HG02610 (cell line): ENCODE results near the gene KRTAP19-1.
"Not testable (repeated sequence)": the region's sequence is repeated elsewhere in the genome, so short reads cannot be mapped to it uniquely, and the experiment has no call there.

Source experiments
- ATAC-seq: cut with Tn5 transposase; IDR thresholded peaks from one replicate; pipeline ENCODE4 v1.9.1; 2021; ENCODE audit warnings: mild to moderate bottlenecking, moderate library complexity; ENCODE audit not compliant: unreplicated experiment

The KRTAP19-1 gene

DNA sequence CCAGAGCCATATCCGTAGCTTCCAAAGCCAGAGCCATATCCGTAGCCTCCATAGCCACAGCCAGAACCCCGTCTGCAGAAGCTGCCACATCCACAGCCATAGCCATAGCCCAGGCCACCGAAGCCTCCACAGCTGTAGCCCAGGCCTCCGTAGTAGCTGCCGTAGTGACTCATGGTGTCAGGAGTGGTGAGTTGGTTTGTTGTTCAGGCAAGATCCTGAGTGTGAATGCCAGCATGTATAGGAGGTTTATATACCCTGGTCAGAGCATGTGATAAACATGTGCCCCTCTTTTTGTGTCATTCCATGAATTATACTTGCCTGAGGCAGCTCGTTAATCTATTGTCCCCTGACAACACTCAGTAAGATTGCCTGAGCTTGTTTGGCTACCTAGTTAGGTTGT, at the start of gene KRTAP19-1:
TSS of gene KRTAP19-1 (minus strand) at position 223 of the 400 bp plus-strand sequence. CDS start at position 173, 50 bp downstream.
- ATAC-seq = no peak

DNA sequence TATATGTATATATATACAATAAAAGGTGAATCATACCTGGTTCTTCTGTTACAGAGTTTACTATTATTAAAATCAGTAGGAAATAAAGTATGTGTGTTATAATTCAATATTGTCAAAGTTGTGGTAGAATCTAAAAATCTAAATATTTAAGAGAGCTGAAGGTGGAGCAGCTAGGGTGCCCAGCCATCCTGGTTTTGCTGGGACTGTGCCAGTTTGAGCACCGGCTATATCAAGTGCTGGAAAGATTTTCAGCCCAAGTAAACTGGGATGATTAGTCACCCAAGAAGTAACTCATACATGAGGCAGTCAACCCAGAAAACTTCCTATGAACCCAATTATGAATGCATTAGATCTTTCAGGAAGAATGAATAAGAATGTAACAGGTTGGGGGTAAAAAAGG, 38.7 kb upstream of the KRTAP19-1 start:
- ATAC-seq = no peak

DNA sequence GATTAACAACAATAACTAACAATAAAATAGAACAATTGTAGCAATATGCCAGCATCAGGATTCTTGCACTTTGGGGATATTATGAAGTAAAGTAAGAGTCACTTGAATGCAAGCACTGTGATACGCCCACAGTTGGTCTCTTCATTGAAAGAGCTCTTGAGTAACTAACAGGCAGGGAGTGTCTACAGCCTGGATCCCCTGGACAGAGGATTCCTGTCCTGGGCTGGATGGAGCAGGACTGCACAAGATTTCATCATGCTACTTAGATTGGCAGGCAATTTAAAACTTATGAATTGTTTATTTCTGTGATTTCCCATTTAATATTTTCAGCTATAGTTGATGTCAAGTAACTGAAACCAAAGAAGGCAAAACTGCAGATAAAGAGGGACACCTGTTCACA, 35.5 kb upstream of the KRTAP19-1 start:
- ATAC-seq = no peak

DNA sequence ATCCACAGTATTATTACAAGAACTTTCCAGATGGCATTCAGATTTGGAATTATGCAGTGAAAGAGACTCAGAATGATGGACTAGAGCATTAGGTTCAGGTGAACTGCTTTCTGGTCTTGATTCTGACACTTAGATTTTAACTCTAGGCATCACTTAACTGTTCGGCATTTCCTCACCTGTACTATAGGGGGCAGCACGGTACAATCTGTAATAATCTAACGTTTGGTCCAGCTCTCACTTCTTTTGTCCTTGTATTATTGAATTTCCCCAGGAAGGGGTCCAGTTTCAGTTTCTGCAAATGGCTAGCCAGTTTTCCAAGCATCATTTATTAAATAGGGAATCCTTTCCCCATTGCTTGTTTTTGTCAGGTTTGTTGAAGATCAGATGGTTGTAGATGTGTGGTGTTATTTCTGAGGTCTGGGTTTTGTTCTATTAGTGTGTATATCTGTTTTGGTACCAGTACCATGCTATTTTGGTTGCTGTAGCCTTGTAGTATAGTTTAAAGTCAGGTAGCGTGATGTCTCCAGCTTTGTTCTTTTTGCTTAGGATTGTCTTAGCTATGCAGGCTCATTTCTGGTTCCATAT, 25.5 kb upstream of the KRTAP19-1 start:
- not testable (repeated sequence) for ATAC-seq

DNA sequence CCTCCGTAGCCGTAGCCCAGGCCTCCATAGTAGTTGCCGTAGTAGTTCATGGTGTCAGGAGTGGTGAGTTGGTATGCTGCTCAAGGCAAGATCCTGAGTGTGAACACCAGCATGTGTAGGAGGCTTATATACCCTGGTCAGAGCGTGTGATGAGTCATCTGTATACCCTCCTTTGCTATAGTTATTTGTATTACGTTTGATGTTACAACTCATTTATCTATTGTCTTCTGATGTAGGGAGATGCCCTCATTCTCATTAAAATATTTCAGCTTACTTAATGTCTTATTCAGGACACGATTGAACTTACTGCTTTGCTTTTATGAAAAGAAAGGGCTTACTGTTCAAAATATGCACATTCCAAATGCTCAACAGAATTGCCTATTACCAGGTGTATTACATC, 21.9 kb upstream of the KRTAP19-1 start, which contains the start of gene KRTAP19-5:
TSS of gene KRTAP19-5 (minus strand) at position 101 of the 400 bp plus-strand sequence. CDS start at position 50, 51 bp downstream.
- no peak for ATAC-seq

DNA sequence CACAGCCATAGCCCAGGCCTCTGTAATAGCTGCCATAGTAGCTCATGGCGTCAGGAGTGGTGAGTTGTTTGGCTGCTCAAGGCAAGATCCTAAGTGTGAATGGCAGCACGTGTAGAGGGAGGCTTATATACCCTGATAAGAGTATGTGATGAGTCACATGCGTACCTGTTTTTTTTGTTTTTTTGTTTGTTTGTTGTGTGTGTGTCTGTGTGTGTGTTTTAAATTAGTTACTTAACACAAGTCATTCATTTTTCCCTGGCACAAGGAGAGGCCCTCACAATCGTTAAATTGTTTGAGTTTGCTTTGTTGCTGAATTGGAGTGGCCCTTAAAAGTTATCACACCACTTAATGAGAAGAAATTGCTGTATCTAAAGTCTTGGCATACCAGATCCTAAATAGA, 16.9 kb upstream of the KRTAP19-1 start, which contains the start of gene KRTAP19-4:
TSS of gene KRTAP19-4 (minus strand) at position 101 of the 400 bp plus-strand sequence. CDS start at position 46, 55 bp downstream.
- ATAC-seq = no peak

DNA sequence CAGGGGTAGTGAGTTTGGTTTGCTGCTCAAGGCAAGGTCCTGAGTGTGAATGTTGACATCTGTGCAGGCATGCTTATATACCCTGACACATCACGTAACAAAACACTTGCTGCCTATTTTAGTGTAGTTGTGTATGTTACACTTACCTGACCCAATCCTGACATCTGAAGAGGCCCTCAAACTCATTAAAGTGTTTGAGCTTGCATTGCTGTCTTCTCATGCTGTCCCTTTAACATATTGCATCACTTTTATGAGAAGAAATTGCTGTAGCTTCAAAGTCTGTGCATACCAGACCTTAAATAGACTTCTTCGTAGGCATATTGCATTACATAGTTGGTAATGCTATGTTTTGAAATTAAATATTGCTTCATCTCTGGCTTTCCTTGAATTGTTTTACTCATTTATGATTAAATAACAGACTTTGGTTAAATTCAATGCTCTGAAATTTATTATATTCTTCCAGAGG, 11.8 kb upstream of the KRTAP19-1 start, which contains the start of gene KRTAP19-3:
TSS of gene KRTAP19-3 (minus strand) at position 51 of the 466 bp plus-strand sequence. CDS start 56 bp downstream, outside the sequence.
- no peak for ATAC-seq

DNA sequence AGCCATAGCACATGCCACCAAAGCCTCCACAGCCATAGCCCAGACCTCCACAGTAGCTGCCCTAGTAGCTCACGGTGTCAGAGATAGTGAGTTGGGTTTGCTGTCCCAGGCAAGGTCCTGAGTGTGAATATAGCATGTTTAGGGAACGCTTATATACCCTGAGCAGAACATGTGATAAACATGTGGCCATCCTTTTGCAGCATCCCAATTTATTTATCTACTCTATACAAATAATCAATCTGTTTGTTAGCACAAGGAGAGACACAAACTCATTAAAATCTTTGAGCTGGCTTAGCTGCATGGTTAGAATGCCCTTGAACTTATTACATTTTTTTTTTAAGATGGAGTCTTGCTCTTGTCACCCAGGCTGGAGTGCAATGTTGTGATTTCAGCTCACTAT, 7.2 kb upstream of the KRTAP19-1 start, which contains the start of gene KRTAP19-2:
TSS of gene KRTAP19-2 (minus strand) at position 101 of the 400 bp plus-strand sequence. CDS start at position 13, 88 bp downstream.
- ATAC-seq = no peak

DNA sequence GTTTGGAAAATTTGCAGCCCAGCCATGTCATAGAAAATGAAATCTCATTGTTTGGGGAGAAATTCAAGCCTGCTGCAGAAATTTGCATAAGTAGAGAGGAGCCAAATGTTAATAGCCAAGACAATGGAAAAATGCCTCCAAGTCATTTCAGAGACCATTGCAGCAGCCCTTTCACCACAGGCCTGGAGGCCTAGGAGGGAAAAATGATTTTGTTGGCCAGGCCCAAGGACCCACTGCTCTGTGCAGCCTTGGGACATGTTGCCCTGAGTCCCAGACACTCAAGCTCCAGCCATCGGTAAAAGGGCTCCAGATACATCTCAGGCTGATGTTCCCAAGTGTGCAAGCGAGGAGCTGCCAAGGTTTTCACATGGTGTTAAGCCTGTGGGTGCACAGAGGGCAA, 6.0 kb upstream of the KRTAP19-1 start:
- ATAC-seq = no peak

DNA sequence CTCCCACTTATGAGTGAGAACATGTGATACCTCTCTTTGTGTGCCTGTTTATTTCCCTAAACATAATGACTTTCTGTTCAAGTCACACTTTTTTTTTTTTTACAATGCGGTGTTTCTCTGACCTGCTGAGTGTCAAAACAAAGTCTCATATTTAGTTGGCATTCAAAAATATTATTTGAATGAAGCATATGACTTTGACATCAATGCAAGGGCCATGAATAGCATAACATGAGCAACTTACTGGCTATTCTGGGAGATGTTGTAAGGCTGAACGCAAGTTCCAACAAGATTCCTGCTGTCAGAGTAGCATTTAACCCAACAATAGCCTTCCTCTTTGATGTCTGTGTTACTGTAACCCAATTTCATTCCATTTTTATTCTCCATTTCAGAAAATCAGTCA, 2.0 kb upstream of the KRTAP19-1 start:
- no peak for ATAC-seq

DNA sequence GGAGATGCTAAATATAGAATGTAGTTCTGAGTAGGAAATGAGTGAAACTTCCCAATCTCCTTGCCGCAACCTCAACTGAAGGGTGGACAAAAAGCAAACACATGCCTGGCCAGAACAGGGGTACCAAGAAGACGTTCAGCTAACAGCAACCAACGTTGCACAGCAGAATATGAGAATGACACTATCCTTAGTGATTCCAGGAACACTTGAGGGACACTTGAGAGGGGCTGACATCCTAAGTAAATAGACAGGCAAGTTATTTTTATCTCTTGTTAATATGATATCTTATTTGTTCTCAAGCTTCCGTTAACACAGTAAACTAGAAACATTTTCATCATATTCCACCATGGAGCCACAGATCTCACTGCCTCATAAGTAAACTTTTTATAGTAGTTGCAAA, 908 bp downstream of the KRTAP19-1 start:
- ATAC-seq = no peak

DNA sequence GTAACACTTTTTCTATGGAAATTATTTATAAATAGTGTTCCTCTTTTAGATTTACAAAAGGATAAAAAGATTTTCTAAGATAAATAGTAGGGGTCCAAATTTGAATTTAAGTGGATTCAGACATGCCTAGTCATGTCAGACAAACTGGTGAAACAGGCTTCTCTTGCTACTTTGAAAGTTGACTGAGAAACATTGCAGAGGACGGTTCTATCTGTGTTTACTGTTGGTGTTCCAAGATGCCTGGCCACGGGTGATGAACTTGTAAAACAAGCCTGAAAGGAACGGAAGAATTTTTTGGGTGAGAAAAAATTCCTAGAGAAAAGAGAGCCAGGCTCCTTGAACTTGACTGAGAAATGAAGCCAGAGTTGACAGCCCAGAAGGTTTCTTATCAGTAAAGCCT, 2.2 kb downstream of the KRTAP19-1 start:
- no peak for ATAC-seq

DNA sequence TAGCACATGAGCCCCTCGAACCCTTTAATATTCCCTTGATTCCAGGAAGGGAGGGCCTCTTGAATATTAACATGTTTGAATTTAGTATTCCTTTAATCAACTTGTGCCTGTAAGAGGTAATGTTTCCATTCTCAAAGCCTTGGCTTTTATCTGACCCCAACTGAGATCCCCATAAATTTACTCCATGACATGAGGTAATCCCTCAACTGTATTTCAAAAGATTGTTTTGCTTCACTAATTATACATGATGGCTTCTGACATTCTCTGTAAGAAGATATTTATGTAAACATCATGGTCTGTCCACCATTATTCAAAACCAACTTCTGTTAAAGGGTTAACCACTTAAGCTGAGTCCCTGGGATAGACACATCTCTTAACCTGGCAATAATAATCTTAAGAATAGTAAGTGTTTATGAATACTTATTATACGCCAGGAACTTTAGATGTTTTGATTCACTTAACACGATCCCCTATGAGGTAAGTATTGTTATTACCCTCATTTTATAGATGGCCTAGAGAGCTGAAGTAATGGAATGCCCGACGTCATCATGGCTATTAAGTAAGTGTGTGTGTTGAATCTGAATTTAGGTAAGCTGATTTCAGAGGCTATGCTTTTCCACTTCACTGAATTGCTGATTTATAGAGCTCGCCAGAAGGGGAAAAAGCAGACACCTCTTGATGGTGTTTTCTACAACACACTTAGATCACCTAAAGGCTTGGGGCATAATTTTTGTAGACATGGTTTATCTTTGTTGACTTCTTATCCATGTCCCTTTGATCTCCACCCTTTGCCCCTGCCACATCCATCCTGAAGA, 11.1 kb downstream of the KRTAP19-1 start:
- ATAC-seq = no peak

DNA sequence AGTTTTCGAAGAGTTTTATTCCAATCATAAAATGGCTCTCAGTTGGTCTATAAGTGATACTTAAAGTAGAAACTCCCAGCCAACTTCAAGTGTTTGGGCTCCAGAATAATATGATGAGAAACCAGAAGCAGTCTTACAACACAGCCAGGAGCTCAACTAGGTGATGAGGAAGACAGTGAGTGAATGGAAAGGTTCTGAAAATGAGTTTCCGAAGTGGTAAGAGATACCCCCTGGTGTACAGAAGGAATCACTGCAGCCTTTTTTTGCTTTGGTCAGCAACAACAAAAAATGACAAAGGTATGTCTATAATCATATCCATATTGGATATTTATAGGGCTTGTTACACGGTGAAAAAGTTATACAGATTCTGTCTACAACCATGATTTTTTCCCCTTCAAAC, 16.5 kb downstream of the KRTAP19-1 start:
- no peak for ATAC-seq

DNA sequence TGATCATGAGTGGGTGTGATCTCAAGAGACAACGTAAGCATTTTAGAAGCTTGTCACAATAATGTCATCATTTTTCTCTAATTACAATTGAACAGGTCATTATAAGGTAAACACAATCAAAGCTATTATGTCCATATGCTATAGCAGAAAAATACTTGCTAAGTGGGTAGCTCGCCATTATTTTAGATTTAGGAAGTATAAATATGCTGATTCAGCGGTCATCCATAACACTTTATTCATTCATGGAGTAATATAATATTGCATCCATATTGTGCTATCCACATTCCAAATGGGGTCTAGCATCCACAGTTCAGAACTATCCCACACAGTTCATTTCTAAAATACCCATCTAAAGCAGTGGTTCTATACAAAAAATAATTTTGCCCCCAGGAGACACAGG, 31.7 kb downstream of the KRTAP19-1 start:
- ATAC-seq = no peak

DNA sequence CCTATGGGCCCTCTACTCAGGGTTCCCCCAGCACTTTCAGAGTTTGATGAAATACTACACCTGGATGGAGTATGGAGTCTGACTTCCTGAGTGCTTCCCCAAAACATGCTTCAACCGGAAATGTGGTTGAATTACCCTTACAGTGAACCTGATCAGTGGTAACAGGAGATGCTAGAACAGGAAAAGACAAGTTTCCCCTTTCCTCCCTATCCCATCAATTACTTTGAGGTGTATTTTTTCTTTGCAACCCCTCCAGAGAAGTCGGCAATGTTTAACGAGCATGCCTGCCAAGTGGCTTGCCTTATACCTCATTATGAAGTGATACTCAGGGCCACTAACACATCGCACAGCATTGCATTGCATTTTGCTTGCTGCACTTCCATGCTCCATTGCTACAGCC, 33.1 kb downstream of the KRTAP19-1 start:
- ATAC-seq = no peak

DNA sequence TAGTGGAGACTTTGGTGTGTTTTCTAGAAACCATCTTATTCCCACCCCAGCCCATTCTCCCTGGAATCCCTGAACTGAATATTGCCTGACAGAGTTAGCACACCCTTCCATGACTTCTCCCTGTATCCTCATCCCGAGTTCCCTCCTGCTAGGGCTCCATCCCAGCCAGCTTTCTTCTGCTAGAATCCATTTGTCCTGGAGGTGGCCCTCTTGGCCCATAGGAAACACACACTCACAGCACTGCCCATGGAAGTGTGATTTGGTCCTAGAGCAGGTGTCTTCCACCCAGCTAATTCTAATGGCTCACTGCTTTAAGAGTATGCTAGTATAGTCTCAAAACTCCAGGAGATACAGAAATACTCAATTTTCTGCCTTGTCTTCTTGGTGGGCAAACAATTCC, 36.0 kb downstream of the KRTAP19-1 start:
- ATAC-seq = no peak

DNA sequence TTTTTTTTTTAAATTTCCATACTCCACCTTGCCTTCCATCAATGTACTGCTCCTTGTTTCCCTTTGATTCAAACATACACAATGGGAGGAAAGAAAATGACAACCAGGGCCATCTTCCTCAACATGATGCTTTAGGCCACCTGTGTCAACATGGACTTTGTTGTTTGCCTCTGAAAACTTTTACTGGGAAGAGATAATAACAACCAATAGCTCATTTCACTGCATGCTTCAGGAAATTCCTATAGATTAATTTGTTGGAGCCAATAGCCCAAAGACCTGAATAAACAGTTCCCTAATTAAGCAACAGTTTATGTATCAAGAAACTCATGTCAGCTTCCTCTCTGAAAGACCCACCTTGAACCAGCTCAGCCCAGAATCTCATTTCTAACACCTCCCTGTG, 36.9 kb downstream of the KRTAP19-1 start:
- no peak for ATAC-seq

DNA sequence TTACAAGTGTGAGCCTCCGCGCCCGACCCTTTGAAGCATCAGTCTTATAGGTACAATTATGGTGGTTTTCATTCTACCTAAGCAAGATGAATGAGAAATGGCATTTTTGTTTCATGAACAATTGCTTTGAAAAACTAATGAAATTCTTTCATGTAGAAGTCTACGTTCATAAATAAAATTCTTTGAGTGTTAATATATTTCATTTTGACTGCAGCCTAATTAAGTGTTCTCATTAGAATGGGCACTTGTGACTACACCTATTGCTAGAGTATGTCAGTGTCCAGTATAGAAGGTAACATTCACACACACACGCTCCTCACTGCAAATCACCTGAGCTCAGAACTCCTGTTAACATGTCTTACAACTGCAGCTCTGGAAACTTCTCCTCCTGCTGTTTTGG, 40.2 kb downstream of the KRTAP19-1 start, which contains the start of gene KRTAP15-1:
TSS of gene KRTAP15-1 (plus strand) at position 301 of the 400 bp plus-strand sequence. CDS start at position 354, 53 bp downstream.
- no peak for ATAC-seq

DNA sequence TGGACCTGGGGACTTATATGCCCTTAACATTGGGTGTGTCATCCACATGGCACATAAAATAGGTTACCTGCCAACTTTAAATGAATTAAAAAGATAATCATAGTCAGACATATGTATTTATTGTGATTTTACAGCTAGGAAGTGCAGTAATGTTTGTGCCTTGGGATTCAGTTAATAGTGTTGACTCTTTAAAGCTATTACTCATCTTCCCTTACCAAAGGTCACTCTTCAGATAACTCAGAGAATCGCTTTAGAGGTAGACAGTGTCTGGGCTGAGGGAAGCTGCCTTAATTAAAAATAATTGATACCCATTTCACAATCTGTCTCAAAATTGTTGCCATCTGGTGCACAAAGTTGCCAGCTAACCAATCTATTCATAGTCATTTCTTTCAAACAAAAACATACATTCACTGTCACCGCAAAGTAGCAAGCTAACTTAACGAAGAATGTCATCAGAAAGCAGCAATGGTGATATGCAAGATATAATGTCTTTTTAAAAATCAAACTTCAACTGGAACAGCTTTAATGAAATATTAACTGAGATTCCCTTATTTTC, 43.1 kb downstream of the KRTAP19-1 start:
- ATAC-seq = no peak

DNA sequence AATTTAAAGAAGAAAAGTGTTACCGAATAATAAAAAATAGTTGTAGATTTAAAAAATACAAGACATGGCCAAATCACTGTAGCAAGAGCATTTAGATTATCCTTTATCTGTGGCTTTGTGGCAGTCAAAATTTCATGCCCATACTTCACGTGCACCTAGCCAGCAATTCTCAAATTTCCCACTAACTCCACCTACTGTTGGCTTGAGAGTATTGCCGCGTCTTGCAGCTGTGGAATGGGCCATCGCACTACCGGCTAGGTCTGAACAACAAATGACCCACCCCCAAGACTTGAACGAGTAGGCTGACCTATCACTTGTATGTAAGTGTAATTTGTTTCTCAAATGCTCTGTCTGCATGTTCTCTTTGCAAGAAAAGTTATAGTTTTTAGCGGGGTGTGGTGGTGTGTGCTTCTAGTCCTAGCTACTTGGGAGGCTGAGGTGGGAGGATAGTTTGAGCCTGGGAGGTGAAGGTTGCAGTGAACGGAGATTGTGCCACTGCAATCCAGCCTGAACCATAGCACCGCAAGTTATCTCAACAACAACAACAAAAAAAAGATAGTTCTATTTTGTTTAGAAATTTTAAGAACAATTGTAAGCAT, 46.0 kb downstream of the KRTAP19-1 start:
- ATAC-seq = peak; percentile 65
